ENCODE data around the gene NBPF4.
"Not testable (repeated sequence)": the region's sequence is repeated elsewhere in the genome, so short reads cannot be mapped to it uniquely, and the experiment has no call there.

Gene NBPF4

GRCh38 chr1:108209456-108210108, 34.3 kb downstream of the NBPF4 start:
- DNase-seq (ENCODE audit: low read depth) = no peak

DNA sequence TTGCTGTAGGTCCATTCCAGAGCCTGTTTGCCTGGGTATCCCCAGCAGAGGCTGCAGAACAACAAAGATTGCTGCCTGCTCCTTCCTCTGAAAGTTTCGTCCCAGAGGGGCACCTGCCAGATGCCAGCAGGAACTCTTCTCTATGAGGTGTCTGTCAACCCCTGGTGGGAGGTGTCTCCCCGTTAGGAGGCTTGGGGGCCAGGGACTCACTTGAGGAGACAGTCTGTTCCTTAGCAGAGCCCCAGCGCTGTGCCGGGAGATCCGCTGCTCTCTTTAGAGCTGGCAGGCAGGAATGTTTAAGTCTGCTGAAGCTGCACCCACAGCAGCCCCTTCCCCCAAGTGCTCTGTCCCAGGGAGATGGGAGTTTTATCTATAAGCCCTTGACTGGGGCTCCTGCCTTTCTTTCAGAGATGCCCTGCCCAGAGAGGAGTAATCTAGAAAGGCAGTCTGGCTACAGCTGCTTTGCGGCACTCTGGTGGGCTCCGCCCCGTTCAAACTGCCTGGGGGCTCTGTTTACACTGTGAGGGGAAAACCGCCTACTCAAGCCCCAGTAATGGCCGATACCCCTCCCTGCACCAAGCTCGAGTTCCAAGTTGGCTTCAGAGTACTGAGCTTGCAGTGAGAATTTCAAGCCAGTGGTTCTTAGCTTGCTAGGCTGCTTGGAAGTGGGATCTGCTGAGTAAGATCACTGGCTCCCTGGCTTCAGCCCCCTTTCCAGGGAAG, 35.0 kb downstream of the NBPF4 start:
- no peak for DNase-seq (ENCODE audit: low read depth)

- not testable (repeated sequence) for DNase-seq (ENCODE audit: low read depth)
Measured at GRCh38 chr1:108203582-108203981, 40.3 kb downstream of the NBPF4 start.

- DNase-seq (ENCODE audit: low read depth) = no peak
Measured at GRCh38 chr1:108201687-108202086, 42.2 kb downstream of the NBPF4 start.

DNA sequence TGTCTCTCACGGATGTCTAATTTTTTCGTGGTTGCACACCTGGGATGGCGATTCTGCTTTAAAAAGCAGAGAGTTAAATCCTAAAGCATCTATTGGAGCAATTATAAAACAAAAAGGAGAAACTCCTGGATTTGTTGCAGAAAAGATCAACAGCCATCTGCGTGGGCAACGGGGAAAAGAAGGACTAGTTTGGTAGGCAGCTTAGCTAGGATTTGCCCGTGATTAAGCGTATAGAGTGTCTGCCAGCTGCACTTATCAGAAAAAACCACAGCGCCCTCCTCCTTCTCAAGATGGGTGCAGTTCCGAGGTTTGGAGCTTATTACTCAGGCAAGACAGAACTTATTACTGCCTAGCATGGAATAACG, 43.2 kb downstream of the NBPF4 start:
- DNase-seq (ENCODE audit: low read depth) = no peak

DNA sequence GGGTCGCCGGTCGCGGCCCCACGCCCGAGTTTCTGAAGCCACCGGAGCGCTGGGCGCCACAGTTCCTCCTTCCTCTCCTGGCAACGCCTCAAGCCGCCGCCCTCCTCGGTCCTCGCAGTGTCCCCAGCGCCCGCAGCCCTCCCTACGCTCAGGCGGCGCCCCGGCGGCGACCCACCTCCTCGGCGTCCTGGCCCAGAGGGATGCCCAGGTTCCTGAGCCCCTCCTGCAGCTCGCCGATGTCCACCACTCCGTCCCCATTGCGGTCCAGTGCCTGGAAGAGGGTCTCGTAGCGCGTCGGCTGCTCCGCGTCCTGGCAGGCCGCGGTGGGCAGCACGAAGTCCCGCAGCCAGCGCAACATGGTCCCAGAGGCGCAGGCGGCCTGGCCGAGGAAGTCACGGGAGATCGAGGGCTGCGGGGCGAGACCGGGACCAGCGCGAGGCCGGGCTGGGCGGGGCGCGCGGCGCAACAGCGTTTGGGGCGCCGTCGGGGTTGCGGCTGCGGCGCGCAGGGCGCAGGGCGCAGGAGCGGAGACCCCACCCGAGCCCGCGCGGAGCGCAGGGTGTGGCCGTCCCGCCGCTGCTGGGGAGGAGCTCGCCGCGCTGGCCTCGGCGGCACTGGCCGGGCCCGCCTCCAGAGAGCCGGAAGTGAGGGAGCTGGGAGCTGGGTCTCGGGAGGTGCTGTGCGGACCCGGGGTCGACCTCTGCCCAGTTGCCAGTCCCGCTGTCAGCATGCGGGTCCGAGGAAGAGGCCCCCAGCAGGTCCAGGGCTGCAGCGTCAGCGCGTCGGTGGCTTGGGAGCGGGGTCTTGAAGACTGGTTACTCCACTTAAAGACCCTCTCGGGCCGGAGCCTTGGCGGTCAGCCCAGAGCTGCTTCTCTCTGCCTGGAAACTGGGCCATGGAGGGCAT, 43.8 kb downstream of the NBPF4 start, which contains the start of gene SLC25A24:
SLC25A24 (minus strand) TSS at position 563 of the 906 bp plus-strand sequence; CDS start at position 358, 205 bp downstream.
- peak; percentile 63 for DNase-seq (ENCODE audit: low read depth)

- no peak for DNase-seq (ENCODE audit: low read depth)
Measured at GRCh38 chr1:108199201-108199691, 44.6 kb downstream of the NBPF4 start.

- DNase-seq (ENCODE audit: low read depth) = no peak
Measured at GRCh38 chr1:108194051-108194450, 49.8 kb downstream of the NBPF4 start.

- no peak for DNase-seq (ENCODE audit: low read depth)
Measured at GRCh38 chr1:108193333-108193732, 50.5 kb downstream of the NBPF4 start.

DNA sequence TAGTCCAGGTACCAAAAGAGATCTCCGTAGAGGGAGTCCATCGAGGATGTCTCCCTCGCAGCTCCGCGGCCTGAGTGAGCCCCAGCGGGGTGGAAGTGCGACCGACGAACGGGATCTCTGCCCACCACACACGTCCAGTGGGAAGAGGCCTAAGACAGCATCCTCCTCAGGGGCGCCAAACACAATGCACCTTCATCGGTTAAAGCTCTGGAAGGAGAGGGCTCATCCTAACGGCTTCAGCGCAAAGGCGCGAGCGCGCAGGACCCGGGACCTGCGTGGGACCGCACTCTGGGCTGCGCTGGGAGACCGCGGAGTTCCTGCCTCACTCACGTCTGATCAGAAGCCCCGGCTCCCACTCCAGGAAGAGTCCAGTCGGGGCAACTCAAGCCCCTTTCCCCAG, 51.3 kb downstream of the NBPF4 start:
- no peak for DNase-seq (ENCODE audit: low read depth)

GRCh38 chr1:108190686-108191416, 53.0 kb downstream of the NBPF4 start:
- DNase-seq (ENCODE audit: low read depth) = no peak

GRCh38 chr1:108190001-108190634, 53.8 kb downstream of the NBPF4 start:
- no peak for DNase-seq (ENCODE audit: low read depth)

DNA sequence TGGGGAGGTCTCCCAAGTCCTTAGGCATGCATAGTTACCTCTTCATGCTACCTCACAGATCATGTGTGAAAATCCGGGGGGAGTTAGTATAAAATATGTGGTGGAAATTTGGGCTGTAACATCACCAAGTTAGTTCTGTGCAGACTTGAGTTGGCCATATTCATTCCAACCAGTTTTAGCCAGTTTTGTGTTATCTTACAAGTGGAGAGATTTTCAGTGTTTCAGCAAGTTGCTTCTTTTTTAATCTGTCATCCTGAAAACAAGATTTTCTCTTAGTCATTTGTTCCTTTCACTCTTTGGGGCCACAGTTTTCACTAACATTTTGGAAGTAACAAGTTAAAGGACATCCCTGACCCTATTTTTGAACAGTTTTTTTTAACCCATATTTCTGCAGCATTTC, 55.1 kb downstream of the NBPF4 start:
- DNase-seq (ENCODE audit: low read depth) = no peak

GRCh38 chr1:108182959-108183700, 60.7 kb downstream of the NBPF4 start:
- no peak for DNase-seq (ENCODE audit: low read depth)

DNA sequence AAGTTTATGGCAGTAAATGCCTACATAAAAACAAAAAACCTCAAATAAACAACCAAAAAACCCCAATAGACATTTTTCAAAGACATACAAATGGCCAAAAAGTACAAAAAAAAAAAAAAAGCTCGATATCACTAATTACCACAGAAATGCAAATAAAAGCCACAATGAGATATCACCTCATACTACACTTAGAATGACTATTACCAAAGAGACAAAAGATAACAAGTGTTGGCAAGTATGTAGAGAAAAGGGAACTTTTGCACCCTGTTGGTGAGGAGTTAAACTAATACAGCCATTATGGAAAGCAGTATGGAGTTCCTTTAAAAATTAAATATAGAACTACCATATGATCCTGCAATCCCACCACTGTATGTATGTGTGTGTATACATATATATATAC, 64.9 kb downstream of the NBPF4 start:
- no peak for DNase-seq (ENCODE audit: low read depth)
